Calu3 (cell line): Measurements from ENCODE around the gene TIGAR. TPM values are rescaled to one million over a fixed set of nuclear protein-coding genes. Genes with fewer than 3 reads are reported as not detected.

Experiments
- BruUV-seq: library from RNA; stranded (reverse); fragments of 400-500 nt; replicated peaks from 2 replicates; lab custom pipeline; 2021; lab: Mats Ljungman, UMichigan
- CTCF ChIA-PET: fragments of 300-600 bp; sonication (Branson Sonifier 250); formaldehyde crosslinking; loops from one replicate; lab custom pipeline; 2022; ENCODE audit warnings: antibody characterized with exemption; lab: Charles Lee
- DNase-seq: peaks from one replicate; pipeline ENCODE4 v3.0.0; 2022
- H3K27ac Mint-ChIP-seq: one replicate; pipeline ENCODE4 v1.8.0; 2022; ENCODE audit warnings: mixed read lengths; ENCODE audit not compliant: unreplicated experiment
- H3K27me3 Mint-ChIP-seq: one replicate; pipeline ENCODE4 v1.8.0; 2022; ENCODE audit warnings: mixed read lengths; ENCODE audit not compliant: unreplicated experiment
- H3K36me3 Mint-ChIP-seq: one replicate; pipeline ENCODE4 v1.8.0; 2022; ENCODE audit warnings: mild to moderate bottlenecking, moderate library complexity, mixed read lengths; ENCODE audit not compliant: insufficient read depth, unreplicated experiment
- H3K4me1 Mint-ChIP-seq: one replicate; pipeline ENCODE4 v1.8.0; 2022; ENCODE audit warnings: mild to moderate bottlenecking, low read depth, mixed read lengths; ENCODE audit not compliant: unreplicated experiment
- H3K4me3 Mint-ChIP-seq: one replicate; pipeline ENCODE4 v1.8.0; 2022; ENCODE audit warnings: mild to moderate bottlenecking, low read depth, moderate library complexity, mixed read lengths; ENCODE audit not compliant: unreplicated experiment
- H3K9me3 Mint-ChIP-seq: one replicate; pipeline ENCODE4 v1.8.0; 2022; ENCODE audit warnings: low read depth, mixed read lengths; ENCODE audit not compliant: unreplicated experiment
- CTCF ChIP-seq: fragments of 200-600 bp; IDR thresholded peaks from one replicate; pipeline ENCODE4 v1.8.0; 2022; ENCODE audit warnings: antibody characterized with exemption; ENCODE audit not compliant: unreplicated experiment
- intact Hi-C: fragments of 100-400 bp; cut with micrococcal nuclease; formaldehyde crosslinking; loops from one replicate; pipeline ENCODE4 v1.10.0; 2022; ENCODE audit not compliant: unreplicated experiment
- total RNA-seq: library from RNA; stranded (reverse); gene quantifications from 2 replicates; pipeline ENCODE4 v1.2.3, GENCODE V29; 2022

TIGAR gene
- total RNA-seq, 1 experiment from 2014 or later, result 15.9 TPM

GRCh38 chr12:4284306-4284705 lies 36.7 kb upstream of the TIGAR start:
- CTCF ChIA-PET, result no interaction called here
- BruUV-seq, result no TSS peak

GRCh38 chr12:4285070-4285469 lies 35.9 kb upstream of the TIGAR start:
- Mint-ChIP-seq H3K9me3 (no peaks in the 10 kb centered on the region), H3K27me3 (peaks cover 100% of the 10 kb centered on the region), H3K4me1 (no peaks in the 10 kb centered on the region), H3K4me3 (no peak overlapping the region), H3K27ac (no peak overlapping the region), H3K36me3 (no peaks in the 10 kb centered on the region)
- BruUV-seq, result no TSS peak
- CTCF ChIA-PET, result no interaction called here
- no peak for DNase-seq
- no peak for TF ChIP-seq CTCF
- intact Hi-C loops, result no loop called here

More at GRCh38 chr12:4284306-4284705, 36.7 kb upstream of the TIGAR start:
- intact Hi-C loops, result no loop called here
- Mint-ChIP-seq H3K9me3 (no peaks in the 10 kb centered on the region), H3K36me3 (no peaks in the 10 kb centered on the region), H3K27ac (no peak overlapping the region), H3K4me1 (no peaks in the 10 kb centered on the region), H3K27me3 (peaks cover 99% of the 10 kb centered on the region), H3K4me3 (no peak overlapping the region)
- no peak for TF ChIP-seq CTCF
- DNase-seq, result no peak

- Mint-ChIP-seq H3K36me3 (no peaks in the 10 kb centered on the region), H3K4me3 (no peak overlapping the region)
Observed at GRCh38 chr12:4286228-4286627, 34.8 kb upstream of the TIGAR start.

DNA sequence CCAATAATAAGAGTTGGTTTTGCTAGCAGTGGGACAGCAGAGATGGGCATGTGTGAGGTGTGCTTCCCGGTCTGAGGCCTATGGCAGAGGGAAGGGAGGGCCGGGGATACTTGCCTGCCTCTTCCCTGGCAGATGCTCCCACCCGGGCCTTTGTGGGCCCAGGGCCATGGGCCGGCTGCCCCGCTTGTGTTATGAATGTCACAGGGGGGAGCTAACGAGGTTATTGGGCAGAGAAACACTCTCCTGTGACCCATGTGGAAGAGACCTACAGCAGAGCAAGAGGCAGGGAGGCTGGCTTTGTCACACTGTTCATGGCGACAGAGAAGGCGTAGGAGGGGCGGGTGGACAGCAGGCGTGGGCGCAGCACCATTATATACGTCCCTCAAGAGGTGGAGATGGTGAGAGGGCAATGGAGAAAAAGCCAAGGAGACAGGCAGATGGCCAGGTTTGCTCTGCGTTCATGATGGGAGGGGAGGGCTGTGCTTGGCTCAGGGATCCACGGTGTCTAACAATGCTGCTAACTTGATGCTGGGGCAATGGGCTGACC lies 34.2 kb upstream of the TIGAR start:
- Mint-ChIP-seq H3K27me3 (peaks cover 100% of the 10 kb centered on the region), H3K9me3 (no peaks in the 10 kb centered on the region), H3K36me3 (no peaks in the 10 kb centered on the region), H3K27ac (no peak overlapping the region), H3K4me1 (no peaks in the 10 kb centered on the region), H3K4me3 (no peak overlapping the region)
- CTCF ChIA-PET, result interaction anchor here (1.0 kb wide), 1 partner anchor 10 kb away, joined by 3 read pairs; no protein-coding TSS in a partner anchor
- TF ChIP-seq CTCF, result no peak
- intact Hi-C loops, result no loop called here
- DNase-seq, result no peak
- BruUV-seq, result no TSS peak

More at GRCh38 chr12:4286228-4286627, 34.8 kb upstream of the TIGAR start:
- Mint-ChIP-seq H3K27ac (no peak overlapping the region), H3K27me3 (peaks cover 100% of the 10 kb centered on the region), H3K4me1 (no peaks in the 10 kb centered on the region), H3K9me3 (no peaks in the 10 kb centered on the region)
- no peak for DNase-seq
- intact Hi-C loops, result no loop called here
- CTCF ChIA-PET, result no interaction called here
- TF ChIP-seq CTCF, result no peak
- no TSS peak for BruUV-seq
